HepG2 (cell line): Measurements from ENCODE around the gene RAB1B. TPM values are rescaled to one million over a fixed set of nuclear protein-coding genes. Genes with fewer than 3 reads are reported as not detected.

ENCODE experiments used
- AHR ChIP-seq: IDR thresholded peaks from 2 replicates; pipeline ENCODE4 v1.6.1; 2018; ENCODE audit warnings: missing genetic modification reagents, missing compliant biosample characterization
- BCLAF1 ChIP-seq: fragments of 450-650 bp; IDR thresholded peaks from 2 replicates; pipeline ENCODE4 v1.6.1; 2017; ENCODE audit warnings: mild to moderate bottlenecking
- E2F5 ChIP-seq: sonication (generic); formaldehyde crosslinking; conservative IDR thresholded peaks from 2 replicates; pipeline ENCODE4 v1.4.0; 2020; ENCODE audit warnings: missing genetic modification reagents
- ELF4 ChIP-seq: sonication (generic); formaldehyde crosslinking; IDR thresholded peaks from 2 replicates; pipeline ENCODE4 v1.5.0; 2020; ENCODE audit warnings: missing genetic modification reagents, mild to moderate bottlenecking, moderate library complexity, borderline replicate concordance
- FLYWCH1 ChIP-seq: sonication (generic); formaldehyde crosslinking; IDR thresholded peaks from 2 replicates; pipeline ENCODE4 v1.8.1; 2023; ENCODE audit warnings: mild to moderate bottlenecking, missing genetic modification reagents
- GPN1 ChIP-seq: sonication (generic); formaldehyde crosslinking; IDR thresholded peaks from 2 replicates; pipeline ENCODE4 v1.5.1; 2020; ENCODE audit warnings: missing genetic modification reagents, borderline replicate concordance
- HINFP ChIP-seq: sonication (generic); formaldehyde crosslinking; IDR thresholded peaks from 2 replicates; pipeline ENCODE4 v1.4.0; 2020; ENCODE audit warnings: low read depth, mild to moderate bottlenecking, missing genetic modification reagents
- HIVEP1 ChIP-seq: sonication (generic); formaldehyde crosslinking; IDR thresholded peaks from 2 replicates; pipeline ENCODE4 v1.4.0; 2020; ENCODE audit warnings: mild to moderate bottlenecking, missing genetic modification reagents
- HNF4A ChIP-seq: sonication (generic); formaldehyde crosslinking; IDR thresholded peaks from 2 replicates; pipeline ENCODE4 v1.4.0; 2020; ENCODE audit warnings: missing genetic modification reagents
- IRF1 ChIP-seq: sonication (generic); formaldehyde crosslinking; IDR thresholded peaks from 2 replicates; pipeline ENCODE4 v1.4.0; 2020; ENCODE audit warnings: low read depth, mild to moderate bottlenecking, missing genetic modification reagents
- JUNB ChIP-seq: sonication (generic); formaldehyde crosslinking; IDR thresholded peaks from 2 replicates; pipeline ENCODE4 v1.8.0; 2022; ENCODE audit warnings: missing genetic modification reagents, mild to moderate bottlenecking, borderline replicate concordance
- LCORL ChIP-seq, 2 experiments: fragments of 450-650 bp in 1 of 2; sonication (generic) in 1 of 2; formaldehyde crosslinking in 1 of 2; IDR thresholded peaks; 2 replicates each; pipeline versions ENCODE4 v1.5.0 to v1.6.1; 2017 to 2020; ENCODE audit warnings: antibody characterized with exemption in 1 of 2, missing genetic modification reagents in 1 of 2
- MYPOP ChIP-seq: sonication (generic); formaldehyde crosslinking; IDR thresholded peaks from 2 replicates; pipeline ENCODE4 v1.8.1; 2023; ENCODE audit warnings: mild to moderate bottlenecking, moderate library complexity, missing genetic modification reagents
- NFKB2 ChIP-seq: sonication (generic); formaldehyde crosslinking; IDR thresholded peaks from 2 replicates; pipeline ENCODE4 v1.4.0; 2020; ENCODE audit warnings: missing genetic modification reagents, borderline replicate concordance
- TRIM22 ChIP-seq: fragments of 450-650 bp; IDR thresholded peaks from 2 replicates; pipeline ENCODE4 v1.6.1; 2017
- ZNF10 ChIP-seq: sonication (generic); formaldehyde crosslinking; IDR thresholded peaks from 2 replicates; pipeline ENCODE4 v1.4.0; 2020; ENCODE audit warnings: mild to moderate bottlenecking, low read depth, missing genetic modification reagents, borderline replicate concordance
- ZNF577 ChIP-seq: sonication (generic); formaldehyde crosslinking; IDR thresholded peaks from 2 replicates; pipeline ENCODE4 v1.4.0; 2020; ENCODE audit warnings: mild to moderate bottlenecking, low read depth, missing genetic modification reagents, borderline replicate concordance
- ZSCAN29 ChIP-seq: sonication (generic); formaldehyde crosslinking; conservative IDR thresholded peaks from 2 replicates; pipeline ENCODE4 v1.4.0; 2020; ENCODE audit warnings: mild to moderate bottlenecking, missing genetic modification reagents
- polyA plus RNA-seq, 8 experiments: library from polyadenylated mRNA; depleted of rRNA in 3 of 8; stranded (reverse) in 7 of 8; unstranded in 1 of 8; fragments of >200 nt; fragmentation: Illumina TruSeq in 4 of 8; extraction: Trizol in 4 of 8; gene quantifications; 2 replicates each; pipeline versions ENCODE4 v1.2.1 to v1.2.3, GENCODE V29; 2011 to 2016; ENCODE audit warnings: low read depth in 4 of 8, missing spikeins in 1 of 8, mixed read lengths in 1 of 8; ENCODE audit not compliant: insufficient read depth in 1 of 8
- total RNA-seq, 5 experiments: library from RNA; depleted of rRNA; stranded (reverse); fragments of >200 nt; fragmentation: Illumina TruSeq; extraction: Trizol; gene quantifications; 2 replicates each; pipeline ENCODE4 v1.2.3, GENCODE V29; 2016; ENCODE audit warnings: low read depth in 1 of 5

RAB1B gene
- total and polyA plus RNA-seq, 2 of the 13 experiments (the other 11 are each of a cell fraction or from before 2014, with no cell fraction given), result 77.9 to 87.9 TPM

GRCh38 chr11:66288671-66289547 is 20.5 kb downstream of the RAB1B start, which contains the start of gene YIF1A (continued):
- TF ChIP-seq ZNF577 (no peak), ZSCAN29 (CRISPR knock-in tag) (no peak), E2F5 (CRISPR knock-in tag) (no peak), HNF4A (no peak; the same call in 1 of the 2 replicates), LCORL (IDR thresholded peaks at IDR 0.05) (no peak), LCORL (CRISPR knock-in tag; IDR thresholded peaks at IDR 0.05) (peak; percentile 47; the same call in 1 of the 2 replicates), MYPOP (peak; percentile 58; the same call in 1 of the 2 replicates), TRIM22 (no peak), JUNB (CRISPR knock-in tag) (no peak), IRF1 (no peak), HINFP (no peak), GPN1 (CRISPR knock-in tag) (no peak), HIVEP1 (CRISPR knock-in tag) (peak; percentile 42), AHR (peak; percentile 77), ELF4 (CRISPR knock-in tag) (no peak), ZNF10 (no peak), BCLAF1 (no peak), NFKB2 (CRISPR knock-in tag) (no peak), FLYWCH1 (CRISPR knock-in tag) (no peak)
